Ishikawa (cell line): ENCODE data around the gene NUBP1.
A peak's percentile ranks its signal among the peaks of the same experiment; 100 is the strongest.

Experiments used
- CEBPB ChIP-seq: IDR thresholded peaks from 2 replicates; pipeline ENCODE4 v1.6.1; 2012
- CREB1 ChIP-seq: IDR thresholded peaks from 2 replicates; pipeline ENCODE4 v1.6.1; 2012; ENCODE audit warnings: low read depth
- EGR1 ChIP-seq: IDR thresholded peaks from 2 replicates; pipeline ENCODE4 v1.6.1; 2012
- EP300 ChIP-seq: IDR thresholded peaks from 2 replicates; pipeline ENCODE4 v1.6.1; 2012; ENCODE audit warnings: borderline replicate concordance
- FOXM1 ChIP-seq: IDR thresholded peaks from 2 replicates; pipeline ENCODE4 v1.6.1; 2012; ENCODE audit warnings: low read depth, borderline replicate concordance
- MAX ChIP-seq: IDR thresholded peaks from 2 replicates; pipeline ENCODE4 v1.6.1; 2012
- NFIC ChIP-seq: IDR thresholded peaks from 2 replicates; pipeline ENCODE4 v1.6.1; 2012
- RAD21 ChIP-seq: IDR thresholded peaks from 2 replicates; pipeline ENCODE4 v1.6.1; 2012; ENCODE audit warnings: low read depth
- TAF1 ChIP-seq: IDR thresholded peaks from 2 replicates; pipeline ENCODE4 v1.6.1; 2012; ENCODE audit warnings: low read depth, mild to moderate bottlenecking
- TCF12 ChIP-seq: IDR thresholded peaks from 2 replicates; pipeline ENCODE4 v1.6.1; 2012; ENCODE audit warnings: low read depth
- TEAD4 ChIP-seq: IDR thresholded peaks from 2 replicates; pipeline ENCODE4 v1.6.1; 2012
- YY1 ChIP-seq: IDR thresholded peaks from 2 replicates; pipeline ENCODE4 v1.6.1; 2012; ENCODE audit warnings: low read depth
- ZBTB7A ChIP-seq: IDR thresholded peaks from 2 replicates; pipeline ENCODE4 v1.6.1; 2012; ENCODE audit warnings: low read depth
- TF ChIP-seq, protein P1 (sequence below): IDR thresholded peaks from 2 replicates; pipeline ENCODE4 v1.6.1; 2012
- TF ChIP-seq, protein P2 (sequence below): IDR thresholded peaks from 2 replicates; pipeline ENCODE4 v1.6.1; 2012; ENCODE audit warnings: low read depth, mild to moderate bottlenecking

Gene NUBP1

GRCh38 chr16:10751291-10751697 lies 7.7 kb downstream of the NUBP1 start:
- no peak for TF ChIP-seq TEAD4
- TF ChIP-seq, protein P1, sequence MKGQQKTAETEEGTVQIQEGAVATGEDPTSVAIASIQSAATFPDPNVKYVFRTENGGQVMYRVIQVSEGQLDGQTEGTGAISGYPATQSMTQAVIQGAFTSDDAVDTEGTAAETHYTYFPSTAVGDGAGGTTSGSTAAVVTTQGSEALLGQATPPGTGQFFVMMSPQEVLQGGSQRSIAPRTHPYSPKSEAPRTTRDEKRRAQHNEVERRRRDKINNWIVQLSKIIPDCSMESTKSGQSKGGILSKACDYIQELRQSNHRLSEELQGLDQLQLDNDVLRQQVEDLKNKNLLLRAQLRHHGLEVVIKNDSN, result no peak
- TF ChIP-seq ZBTB7A, result no peak
- no peak for TF ChIP-seq MAX
- TF ChIP-seq RAD21, result 0 out of 2 replicates have a peak, but pooled peaks have one; percentile 3

DNA sequence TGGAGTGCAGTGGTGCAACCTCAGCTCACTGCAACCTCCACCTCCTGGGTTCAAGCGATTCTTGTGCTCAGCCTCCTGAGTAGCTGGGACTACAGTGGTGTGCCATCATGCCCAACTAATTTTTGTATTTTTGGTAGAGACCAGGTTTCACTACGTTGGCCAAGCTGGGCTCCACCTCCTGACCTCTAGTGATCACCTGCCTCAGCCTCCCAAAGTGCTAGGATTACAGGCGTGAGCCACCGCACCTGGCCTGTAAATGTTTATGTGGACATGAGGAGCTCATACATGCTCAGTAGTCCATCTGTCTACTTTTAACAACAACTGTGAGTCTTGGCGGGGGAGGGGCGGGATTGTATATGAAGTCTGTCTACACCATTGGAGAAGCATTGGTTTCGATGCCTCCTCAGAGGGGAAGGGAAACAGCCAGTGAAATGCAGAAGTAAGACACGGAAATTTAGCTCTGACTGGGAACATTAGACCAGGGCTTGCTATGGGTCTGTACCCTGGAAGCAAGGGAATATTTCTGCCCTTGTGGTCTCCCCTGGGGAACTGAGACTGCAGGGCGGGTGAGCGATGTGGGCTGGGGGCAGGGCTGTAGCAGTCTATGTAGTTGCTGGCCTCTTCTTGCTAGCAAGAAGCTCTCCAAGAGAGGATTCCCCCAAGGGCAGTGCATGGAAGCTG lies 9.3 kb downstream of the NUBP1 start:
- no peak for TF ChIP-seq RAD21
- TF ChIP-seq EP300, result no peak
- TF ChIP-seq TEAD4, result no peak
- TF ChIP-seq ZBTB7A, result no peak
- TF ChIP-seq, protein P1, result no peak
- no peak for TF ChIP-seq TAF1
- no peak for TF ChIP-seq CEBPB
- no peak for TF ChIP-seq YY1

GRCh38 chr16:10753670-10754069 lies 10.0 kb downstream of the NUBP1 start:
- TF ChIP-seq TEAD4 (no peak), TAF1 (no peak), CEBPB (no peak), YY1 (no peak), EGR1 (no peak)
- TF ChIP-seq, protein P2, sequence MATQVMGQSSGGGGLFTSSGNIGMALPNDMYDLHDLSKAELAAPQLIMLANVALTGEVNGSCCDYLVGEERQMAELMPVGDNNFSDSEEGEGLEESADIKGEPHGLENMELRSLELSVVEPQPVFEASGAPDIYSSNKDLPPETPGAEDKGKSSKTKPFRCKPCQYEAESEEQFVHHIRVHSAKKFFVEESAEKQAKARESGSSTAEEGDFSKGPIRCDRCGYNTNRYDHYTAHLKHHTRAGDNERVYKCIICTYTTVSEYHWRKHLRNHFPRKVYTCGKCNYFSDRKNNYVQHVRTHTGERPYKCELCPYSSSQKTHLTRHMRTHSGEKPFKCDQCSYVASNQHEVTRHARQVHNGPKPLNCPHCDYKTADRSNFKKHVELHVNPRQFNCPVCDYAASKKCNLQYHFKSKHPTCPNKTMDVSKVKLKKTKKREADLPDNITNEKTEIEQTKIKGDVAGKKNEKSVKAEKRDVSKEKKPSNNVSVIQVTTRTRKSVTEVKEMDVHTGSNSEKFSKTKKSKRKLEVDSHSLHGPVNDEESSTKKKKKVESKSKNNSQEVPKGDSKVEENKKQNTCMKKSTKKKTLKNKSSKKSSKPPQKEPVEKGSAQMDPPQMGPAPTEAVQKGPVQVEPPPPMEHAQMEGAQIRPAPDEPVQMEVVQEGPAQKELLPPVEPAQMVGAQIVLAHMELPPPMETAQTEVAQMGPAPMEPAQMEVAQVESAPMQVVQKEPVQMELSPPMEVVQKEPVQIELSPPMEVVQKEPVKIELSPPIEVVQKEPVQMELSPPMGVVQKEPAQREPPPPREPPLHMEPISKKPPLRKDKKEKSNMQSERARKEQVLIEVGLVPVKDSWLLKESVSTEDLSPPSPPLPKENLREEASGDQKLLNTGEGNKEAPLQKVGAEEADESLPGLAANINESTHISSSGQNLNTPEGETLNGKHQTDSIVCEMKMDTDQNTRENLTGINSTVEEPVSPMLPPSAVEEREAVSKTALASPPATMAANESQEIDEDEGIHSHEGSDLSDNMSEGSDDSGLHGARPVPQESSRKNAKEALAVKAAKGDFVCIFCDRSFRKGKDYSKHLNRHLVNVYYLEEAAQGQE, result no peak

DNA sequence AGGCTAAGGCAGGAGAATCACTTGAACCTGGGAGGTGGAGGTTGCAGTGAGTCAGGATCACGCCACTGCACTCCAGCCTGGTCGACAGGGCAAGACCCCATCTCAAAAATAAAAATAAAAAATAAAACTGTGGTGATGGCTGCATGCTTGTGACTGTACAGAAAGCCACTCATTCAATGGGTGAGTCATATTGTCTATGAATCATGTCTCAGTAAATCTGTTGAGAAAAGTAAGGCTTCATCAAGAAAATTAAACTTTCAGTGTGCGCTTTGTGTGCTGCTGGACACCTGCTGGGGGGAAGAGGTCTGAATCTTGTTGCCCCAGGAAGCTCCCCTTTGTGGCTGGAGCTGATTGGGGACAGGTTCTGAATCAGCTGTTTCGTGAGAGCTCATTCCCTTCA lies 11.3 kb downstream of the NUBP1 start:
- TF ChIP-seq ZBTB7A, result no peak
- TF ChIP-seq FOXM1, result no peak
- no peak for TF ChIP-seq TEAD4
- no peak for TF ChIP-seq RAD21
- TF ChIP-seq CEBPB, result no peak
- no peak for TF ChIP-seq EP300
- TF ChIP-seq, protein P2, result no peak
- no peak for TF ChIP-seq NFIC
- TF ChIP-seq EGR1, result no peak
- TF ChIP-seq, protein P1, result no peak
- no peak for TF ChIP-seq YY1

DNA sequence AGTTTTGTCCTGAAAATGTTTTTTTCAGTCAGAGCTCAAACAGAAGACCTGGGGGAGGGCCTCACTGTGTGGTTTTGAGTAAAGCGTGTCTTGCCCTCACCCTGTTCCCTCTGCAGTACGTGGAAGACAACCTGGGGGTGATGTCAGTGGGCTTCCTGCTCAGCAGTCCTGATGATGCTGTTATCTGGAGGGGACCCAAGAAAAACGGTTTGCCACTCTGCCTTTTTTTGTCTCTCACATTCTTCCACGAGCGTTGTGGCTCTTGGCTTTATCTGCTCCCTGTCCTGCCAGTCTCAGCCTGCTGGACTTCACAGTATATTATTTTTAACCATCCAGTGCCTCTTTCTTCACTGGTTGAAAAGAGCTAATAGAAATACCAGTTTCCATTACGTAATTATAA lies 12.9 kb downstream of the NUBP1 start:
- no peak for TF ChIP-seq RAD21
- no peak for TF ChIP-seq TAF1
- TF ChIP-seq ZBTB7A, result no peak
- no peak for TF ChIP-seq MAX
- no peak for TF ChIP-seq CREB1
- TF ChIP-seq NFIC, result no peak
- no peak for TF ChIP-seq CEBPB
- TF ChIP-seq, protein P1, result no peak
- no peak for TF ChIP-seq EP300
- no peak for TF ChIP-seq TEAD4
- no peak for TF ChIP-seq YY1
- TF ChIP-seq FOXM1, result no peak
- TF ChIP-seq TCF12, result no peak
- TF ChIP-seq, protein P2, result no peak
- TF ChIP-seq EGR1, result no peak
